ENCODE results near the gene DPP7.

DPP7 gene

DNA sequence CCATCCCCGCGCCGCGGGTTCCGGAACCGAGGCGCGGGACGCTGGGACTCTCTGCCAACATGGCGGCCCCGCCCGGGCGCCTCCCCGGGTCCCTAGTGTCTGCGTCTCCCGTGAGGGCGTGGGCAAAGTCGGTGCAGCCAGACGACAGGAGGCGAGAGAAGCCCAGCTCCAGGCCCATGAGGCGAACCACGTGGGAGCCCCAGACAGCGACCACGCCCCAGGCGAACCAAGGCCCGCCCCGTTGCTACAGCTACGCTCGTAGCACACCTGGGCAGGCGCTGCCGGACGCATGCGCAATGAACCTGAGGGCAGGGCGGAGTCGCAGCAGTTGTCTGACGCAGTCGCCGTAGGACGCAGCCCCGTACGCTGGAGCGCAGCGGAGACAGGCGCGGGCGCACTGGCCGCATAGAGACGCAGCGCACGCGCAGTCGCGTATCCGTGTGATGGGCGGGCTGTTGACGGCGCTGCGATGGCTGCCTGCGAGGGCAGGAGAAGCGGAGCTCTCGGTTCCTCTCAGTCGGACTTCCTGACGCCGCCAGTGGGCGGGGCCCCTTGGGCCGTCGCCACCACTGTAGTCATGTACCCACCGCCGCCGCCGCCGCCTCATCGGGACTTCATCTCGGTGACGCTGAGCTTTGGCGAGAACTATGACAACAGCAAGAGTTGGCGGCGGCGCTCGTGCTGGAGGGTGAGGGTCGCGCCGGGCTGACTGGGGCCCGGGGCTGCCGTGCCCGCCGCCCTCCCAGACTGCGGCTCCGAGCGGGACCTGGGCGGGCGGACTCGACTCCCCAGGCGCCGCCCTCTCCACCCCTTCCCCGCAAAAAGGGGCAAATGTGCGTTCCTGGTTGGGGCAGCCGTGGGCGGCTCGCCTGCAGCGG lies 27.8 kb downstream of the DPP7 start, which contains the start of gene MAN1B1:
Gene MAN1B1 (plus strand): TSS at position 455 of the 878 bp plus-strand sequence. CDS start 15 bp downstream, at position 470.
- peak; percentile 78 for FAIRE-seq

DNA sequence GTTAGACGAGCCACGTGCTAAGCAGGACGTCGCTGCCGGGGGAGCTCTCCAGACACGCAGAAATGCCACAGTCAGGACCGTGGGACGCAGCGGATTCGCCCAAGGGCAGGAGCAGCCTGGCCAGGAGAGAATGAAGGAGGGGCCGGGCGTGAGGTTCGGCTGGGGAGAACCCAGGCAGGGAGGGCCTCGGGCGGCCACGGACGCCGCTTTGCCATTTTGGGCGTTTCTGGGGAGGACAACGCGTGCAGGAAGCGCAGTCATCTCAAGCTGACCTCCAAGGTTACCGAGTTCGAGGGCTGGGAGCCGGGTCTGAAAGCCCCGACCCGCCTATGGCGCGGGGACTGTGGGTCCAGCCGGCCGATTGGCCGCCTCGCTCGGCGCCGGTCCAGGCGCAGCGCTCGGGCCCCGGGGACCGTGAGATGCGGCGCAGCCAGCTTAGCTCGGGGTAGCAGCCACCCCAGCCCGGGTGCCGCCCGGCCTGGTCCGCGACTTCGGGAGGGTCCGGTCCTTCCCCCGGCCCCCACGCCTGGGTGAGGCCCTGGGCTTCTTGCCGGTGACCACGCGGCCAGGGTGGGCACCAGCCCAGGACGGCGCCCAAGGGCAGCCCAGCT lies 28.5 kb downstream of the DPP7 start:
- FAIRE-seq, result no peak

GRCh38 chr9:137084526-137084925 lies 30.0 kb downstream of the DPP7 start:
- FAIRE-seq, result no peak

GRCh38 chr9:137083394-137084004 lies 31.0 kb downstream of the DPP7 start:
- no peak for FAIRE-seq

DNA sequence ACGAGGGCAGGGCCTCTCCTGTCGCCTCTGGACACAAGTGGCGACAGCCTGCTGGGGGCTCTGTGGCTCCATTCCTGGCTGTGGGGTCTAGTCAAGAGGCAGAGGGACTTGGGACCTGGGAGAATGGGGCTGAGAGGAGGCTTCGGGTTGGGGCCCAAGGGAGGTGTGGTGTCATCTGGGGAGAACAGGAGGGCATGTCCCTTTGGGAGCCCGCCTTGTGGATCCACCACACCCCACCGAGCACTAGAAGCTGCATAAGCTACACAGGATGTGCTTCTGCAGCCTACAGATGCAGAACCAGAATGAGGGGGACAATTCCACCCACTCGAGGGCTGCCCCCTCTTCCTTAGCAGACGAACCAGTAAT lies 31.6 kb downstream of the DPP7 start:
- FAIRE-seq, result no peak

DNA sequence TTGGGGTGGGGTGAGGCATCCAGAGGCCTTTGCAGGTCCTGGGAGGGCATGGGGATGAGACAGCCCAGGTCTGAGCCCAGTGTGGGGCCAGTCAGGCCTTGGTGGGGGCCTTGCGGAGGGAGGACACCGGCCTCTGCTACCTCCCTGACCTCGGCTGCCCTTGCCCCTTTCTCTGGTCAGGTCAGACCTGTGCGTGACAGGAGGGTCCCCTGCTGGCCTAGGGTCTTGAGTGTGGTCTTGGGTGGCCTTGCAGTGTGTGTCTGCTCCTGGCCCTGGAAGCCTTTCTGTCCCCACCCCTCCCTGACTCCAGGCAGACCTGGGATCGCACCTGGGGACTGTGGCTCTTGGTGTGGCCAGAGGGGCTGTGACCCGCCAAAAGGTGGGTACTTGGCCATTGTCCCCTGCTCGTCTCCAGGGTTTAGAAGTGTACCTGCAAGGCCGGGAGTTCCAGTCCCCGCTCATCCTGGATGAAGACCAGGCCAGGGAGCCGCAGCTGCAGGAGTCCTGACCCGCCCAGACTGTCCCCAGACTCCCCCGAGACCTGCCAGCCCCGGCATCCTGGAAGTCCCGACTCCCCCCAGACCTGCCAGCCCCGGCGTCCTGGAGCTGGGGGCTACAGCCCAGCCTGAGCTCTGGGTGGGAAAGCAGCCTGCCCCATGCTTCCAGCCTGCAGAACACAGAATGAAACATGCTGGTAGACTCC lies 32.2 kb downstream of the DPP7 start:
- no peak for FAIRE-seq

- FAIRE-seq, result no peak
Observed at GRCh38 chr9:137080260-137081122, 34.0 kb downstream of the DPP7 start.

GRCh38 chr9:137079401-137079787 lies 35.1 kb downstream of the DPP7 start:
- FAIRE-seq, result no peak

- FAIRE-seq, result no peak
Observed at GRCh38 chr9:137078701-137079400, 35.7 kb downstream of the DPP7 start.

DNA sequence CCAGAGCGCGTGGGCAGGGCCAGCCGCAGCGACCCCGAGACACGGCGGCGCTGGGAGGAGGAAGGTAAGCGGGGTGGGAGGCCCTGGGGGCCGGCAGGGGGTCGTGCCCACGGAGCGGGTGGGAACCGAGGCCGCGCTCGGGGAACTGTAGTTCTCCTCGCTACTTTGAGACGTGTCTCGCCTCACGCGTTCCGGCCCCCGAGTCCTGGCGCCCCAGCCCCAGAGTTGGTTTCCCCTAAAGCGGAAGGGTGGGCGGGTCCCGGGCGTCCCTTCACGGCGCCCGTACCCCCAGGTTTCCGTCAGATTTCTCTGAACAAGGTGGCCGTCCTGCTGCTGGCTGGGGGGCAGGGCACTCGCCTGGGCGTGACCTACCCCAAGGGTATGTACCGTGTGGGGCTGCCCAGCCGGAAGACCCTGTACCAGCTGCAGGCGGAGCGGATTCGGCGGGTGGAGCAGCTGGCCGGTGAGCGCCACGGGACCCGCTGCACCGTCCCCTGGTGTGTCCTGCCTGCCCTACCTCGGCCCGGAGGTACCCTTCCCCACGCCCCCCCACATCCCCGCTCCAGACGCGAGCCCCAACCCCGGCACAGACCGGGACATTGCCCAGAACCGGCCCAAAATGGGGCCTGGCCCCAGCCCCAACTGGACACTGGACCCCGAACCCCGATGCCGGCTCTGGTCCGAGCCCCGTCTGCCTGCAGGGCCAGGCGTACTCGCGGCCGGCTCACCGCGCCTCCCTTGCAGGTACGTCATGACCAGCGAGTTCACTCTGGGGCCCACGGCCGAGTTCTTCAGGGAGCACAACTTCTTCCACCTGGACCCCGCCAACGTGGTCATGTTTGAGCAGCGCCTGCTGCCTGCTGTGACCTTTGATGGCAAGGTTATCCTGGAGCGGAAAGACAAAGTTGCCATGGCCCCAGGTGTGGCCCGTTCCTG lies 36.5 kb downstream of the DPP7 start:
- FAIRE-seq, result no peak

GRCh38 chr9:137077010-137077747 lies 37.4 kb downstream of the DPP7 start, which contains the start of gene UAP1L1:
Gene UAP1L1, plus strand, starts transcription at chr9:137077517. Its CDS starts 16 bp downstream, at chr9:137077533.
- FAIRE-seq, result no peak

GRCh38 chr9:137076636-137077009 lies 37.9 kb downstream of the DPP7 start:
- no peak for FAIRE-seq

DNA sequence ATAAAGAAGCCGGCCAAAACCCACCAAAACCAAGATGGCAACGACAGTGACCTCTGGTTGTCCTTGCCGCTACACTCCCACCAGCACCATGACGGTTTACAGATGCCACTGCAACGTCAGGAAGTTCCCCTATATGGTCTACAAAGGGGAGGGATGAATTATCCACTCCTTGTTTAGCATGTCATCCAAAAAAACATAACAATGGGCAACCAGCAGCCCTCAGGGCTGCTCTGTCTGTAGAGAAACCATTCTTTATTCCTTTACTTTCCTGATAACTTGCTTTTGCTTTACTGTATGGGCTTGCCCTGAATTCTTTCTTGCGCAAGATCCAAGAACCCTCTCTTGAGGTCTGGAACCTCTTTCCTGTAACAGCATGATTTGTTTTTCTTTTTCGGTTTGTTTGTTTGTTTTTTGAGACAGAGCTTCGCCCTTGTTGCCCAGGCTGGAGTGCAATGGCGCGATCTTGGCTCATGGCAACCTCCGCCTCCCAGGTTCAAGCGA lies 39.2 kb downstream of the DPP7 start:
- no peak for FAIRE-seq

DNA sequence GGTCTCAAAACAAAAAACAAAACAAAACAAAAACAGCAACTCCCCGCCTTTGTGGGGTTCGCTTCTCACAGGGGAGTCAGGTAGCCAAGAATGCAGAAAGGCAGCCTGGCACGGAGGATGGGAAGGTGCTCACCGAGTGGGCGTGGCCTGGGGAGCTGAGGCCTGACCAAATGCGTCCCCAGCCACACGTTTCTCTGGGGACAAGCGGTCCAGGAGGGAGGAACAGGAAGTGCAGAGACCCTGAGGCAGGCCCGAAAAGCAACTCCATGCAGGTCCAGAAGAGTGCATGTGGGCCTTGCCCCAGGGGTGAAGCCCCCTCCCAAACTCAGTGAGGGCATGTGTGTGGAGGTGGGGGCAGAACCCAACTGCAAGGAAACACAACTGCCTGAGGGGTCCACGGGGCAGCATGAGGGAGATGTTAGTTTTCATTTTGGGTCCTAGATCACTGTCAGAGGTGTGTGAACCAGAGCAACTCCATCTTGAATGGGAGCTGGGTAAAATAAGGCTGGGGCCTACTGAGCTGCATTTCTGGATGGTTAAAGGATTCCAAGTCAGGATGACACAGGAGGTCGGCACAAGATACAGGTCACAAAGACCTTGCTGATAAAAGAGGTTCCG lies 39.8 kb downstream of the DPP7 start:
- no peak for FAIRE-seq

GRCh38 chr9:137073992-137074399 lies 40.5 kb downstream of the DPP7 start:
- FAIRE-seq, result no peak

DNA sequence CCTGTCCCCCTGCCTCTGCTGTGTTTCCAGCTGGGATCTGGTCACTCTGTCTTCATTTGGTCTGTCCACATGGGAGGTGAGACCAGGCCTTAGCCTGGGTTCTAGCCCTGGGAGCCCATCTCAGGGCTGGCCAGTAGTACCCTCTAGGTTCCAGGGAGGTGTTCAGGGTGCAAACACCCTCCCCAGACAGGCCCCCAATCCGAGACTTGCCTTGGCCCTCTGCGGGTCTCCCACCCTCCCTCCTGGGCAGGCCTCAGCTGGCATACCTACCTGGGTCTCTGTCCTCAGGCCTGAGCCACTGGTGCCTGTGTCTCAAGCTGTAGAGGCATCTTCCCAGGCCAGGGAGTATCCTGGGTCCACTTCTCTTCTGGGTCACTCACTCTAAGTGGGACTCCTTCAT lies 43.3 kb downstream of the DPP7 start:
- FAIRE-seq, result no peak

DNA sequence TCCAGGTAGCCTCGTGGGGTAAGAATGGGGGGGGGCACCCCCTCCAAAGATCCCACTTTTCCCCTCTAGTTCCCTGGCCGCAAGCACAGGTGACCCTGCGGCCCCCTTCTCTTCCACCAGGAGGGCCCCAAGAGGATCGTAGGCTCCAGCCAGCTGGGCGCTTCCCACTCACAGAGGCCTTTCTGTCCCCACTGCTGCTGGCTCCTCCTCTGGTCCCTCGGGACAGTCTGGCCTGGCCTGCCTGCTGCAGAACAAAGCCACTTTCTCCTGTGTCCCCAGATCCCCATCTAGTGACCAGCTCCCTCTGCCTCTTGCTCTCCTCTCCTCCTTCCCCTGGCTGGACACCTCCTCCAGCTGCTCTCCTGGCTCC lies 43.6 kb downstream of the DPP7 start:
- no peak for FAIRE-seq

- FAIRE-seq, result peak; percentile 63
Observed at GRCh38 chr9:137070201-137070905, 44.2 kb downstream of the DPP7 start, which contains the start of gene SAPCD2. Gene SAPCD2, minus strand, starts transcription at chr9:137070557. Its CDS starts 97 bp downstream, at chr9:137070460.
